Omental fat pad (tissue), 4 donors: ENCODE data around the gene AQP4. TPM values are rescaled to one million over a fixed set of nuclear protein-coding genes. Genes with fewer than 3 reads are reported as not detected.

Source experiments
- ATAC-seq: fragments of 150-250 bp; one replicate; pipeline ENCODE4 v1.9.1; 2016; ENCODE audit warnings: mild to moderate bottlenecking, moderate library complexity; ENCODE audit not compliant: low FRiP score
- DNase-seq: peaks from one replicate; pipeline ENCODE4 v3.0.0-alpha.2; 2019; ENCODE audit warnings: low spot score
- total RNA-seq, 4 donors: library from RNA; depleted of rRNA; stranded (reverse); fragments of >200 nt; gene quantifications; one replicate each; pipeline ENCODE4 v1.1.0, GENCODE V29; 2016
- TF ChIP-seq, protein P1 (sequence below), 3 donors: fragments of 450-650 bp; IDR thresholded peaks; one replicate each; pipeline ENCODE4 v1.5.1; 2016 to 2017; ENCODE audit warnings: antibody characterized with exemption in 3 of 3, mild to moderate bottlenecking in 3 of 3, moderate library complexity in 2 of 3

The AQP4 gene
- total RNA-seq, 4 donors from 2014 or later: not detected

DNA sequence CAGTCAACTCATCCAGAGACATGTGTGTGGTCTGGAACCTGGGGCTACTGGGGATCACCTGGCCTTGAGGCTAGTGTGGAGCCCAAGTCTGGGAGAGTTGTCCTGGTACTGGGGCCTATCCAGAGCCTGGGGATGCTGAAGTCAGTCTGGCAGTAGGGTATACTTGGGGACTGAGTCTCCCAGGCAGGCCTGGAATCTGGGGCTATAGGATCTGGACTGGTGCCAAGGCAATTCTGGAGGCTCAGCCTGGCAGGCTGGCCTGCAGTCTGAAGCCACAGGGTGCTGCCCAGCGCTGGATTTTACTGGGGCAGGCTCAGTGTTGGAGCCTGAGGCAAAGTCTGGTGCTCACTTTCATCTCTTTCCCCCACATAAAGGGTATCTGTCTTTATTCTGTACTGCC is 46.5 kb downstream of the AQP4 start:
- ATAC-seq (no peak), DNase-seq (no peak)
- TF ChIP-seq, protein P1, sequence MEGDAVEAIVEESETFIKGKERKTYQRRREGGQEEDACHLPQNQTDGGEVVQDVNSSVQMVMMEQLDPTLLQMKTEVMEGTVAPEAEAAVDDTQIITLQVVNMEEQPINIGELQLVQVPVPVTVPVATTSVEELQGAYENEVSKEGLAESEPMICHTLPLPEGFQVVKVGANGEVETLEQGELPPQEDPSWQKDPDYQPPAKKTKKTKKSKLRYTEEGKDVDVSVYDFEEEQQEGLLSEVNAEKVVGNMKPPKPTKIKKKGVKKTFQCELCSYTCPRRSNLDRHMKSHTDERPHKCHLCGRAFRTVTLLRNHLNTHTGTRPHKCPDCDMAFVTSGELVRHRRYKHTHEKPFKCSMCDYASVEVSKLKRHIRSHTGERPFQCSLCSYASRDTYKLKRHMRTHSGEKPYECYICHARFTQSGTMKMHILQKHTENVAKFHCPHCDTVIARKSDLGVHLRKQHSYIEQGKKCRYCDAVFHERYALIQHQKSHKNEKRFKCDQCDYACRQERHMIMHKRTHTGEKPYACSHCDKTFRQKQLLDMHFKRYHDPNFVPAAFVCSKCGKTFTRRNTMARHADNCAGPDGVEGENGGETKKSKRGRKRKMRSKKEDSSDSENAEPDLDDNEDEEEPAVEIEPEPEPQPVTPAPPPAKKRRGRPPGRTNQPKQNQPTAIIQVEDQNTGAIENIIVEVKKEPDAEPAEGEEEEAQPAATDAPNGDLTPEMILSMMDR (IDR thresholded peaks at IDR 0.05): no peak

DNA sequence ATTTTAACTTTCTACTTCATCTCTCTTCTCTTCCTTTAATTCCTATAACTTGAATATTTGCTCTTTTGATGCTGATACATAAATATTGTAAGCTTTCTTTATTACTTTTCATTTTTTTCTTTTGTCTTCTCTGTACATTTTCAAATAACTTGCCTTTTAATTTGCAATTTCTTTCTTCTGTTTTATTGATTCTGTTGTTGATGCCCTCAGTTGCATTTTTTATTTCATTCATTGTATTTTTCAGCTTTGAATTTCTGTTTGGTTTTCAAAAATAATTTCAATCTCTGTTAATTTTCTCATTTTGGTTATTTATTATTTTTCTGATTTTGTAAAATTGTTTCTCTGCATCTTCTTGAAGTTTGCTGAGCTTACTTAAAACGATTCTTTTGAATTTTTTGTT is 47.0 kb downstream of the AQP4 start:
- ATAC-seq (no peak), DNase-seq (no peak)
- TF ChIP-seq, protein P1 (IDR thresholded peaks at IDR 0.05): no peak

DNA sequence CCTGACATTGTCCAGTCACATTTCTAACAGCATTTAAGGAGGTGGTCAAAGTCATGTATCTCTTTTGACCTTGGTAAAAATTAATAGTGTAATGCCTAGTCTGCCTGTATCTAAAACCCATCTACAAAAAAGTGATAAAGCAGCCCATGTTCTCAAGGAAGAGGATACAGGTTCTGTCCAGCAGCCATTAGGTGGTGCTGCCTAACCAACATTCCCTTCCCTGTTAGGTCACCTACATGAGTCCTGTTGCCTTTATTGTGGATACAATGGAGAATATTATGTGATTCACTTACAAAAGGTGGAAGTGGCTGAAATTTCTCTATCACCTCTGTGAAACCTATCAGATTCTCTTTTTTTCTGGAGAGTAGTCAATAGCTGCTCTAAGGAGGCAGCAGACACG is 52.5 kb downstream of the AQP4 start:
- no peak for DNase-seq
- TF ChIP-seq, protein P1 (IDR thresholded peaks at IDR 0.05): peak in 1 of 3 donors; percentile 5
- ATAC-seq: no peak

DNA sequence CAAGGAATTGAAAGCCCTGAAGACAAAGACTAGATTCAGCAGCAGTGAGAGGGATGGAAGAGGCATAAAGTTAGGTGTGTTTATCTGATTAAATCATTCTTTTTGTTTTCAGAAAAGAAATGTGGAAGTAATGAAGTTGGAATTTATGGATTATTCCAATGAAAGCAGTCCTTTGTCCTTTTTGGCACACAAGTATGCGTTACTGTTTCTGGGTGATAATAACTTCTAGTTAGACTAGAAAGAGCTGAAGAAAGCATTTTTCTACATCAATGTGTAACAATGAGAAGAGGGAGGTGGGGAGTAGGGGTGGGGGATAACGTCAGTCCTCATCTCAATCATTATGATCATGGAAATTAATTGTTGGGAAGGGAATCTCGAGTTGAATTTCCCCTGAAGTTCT is 53.0 kb downstream of the AQP4 start:
- no peak for DNase-seq
- ATAC-seq: no peak
- TF ChIP-seq, protein P1 (IDR thresholded peaks at IDR 0.05): no peak

DNA sequence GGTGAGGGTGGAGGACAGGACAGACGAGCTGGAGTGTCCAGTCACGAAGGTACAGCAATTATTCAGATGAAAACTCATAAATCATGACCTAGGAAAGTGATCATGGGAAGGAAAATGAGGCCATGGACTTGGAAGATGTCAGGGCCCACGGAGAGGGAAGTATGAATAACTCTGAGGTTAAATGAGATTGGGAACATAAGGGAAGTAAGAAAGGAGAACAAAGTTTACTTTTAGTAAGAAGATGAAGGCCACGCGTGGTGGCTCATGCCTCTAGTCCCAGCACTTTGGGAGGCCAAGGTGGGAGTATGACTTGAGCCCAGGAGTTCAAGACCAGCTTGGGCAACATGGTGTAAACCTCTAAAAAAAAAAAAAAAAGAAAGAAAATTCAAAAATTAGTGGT is 56.2 kb downstream of the AQP4 start:
- DNase-seq (no peak), ATAC-seq (no peak)
- TF ChIP-seq, protein P1 (IDR thresholded peaks at IDR 0.05): no peak

DNA sequence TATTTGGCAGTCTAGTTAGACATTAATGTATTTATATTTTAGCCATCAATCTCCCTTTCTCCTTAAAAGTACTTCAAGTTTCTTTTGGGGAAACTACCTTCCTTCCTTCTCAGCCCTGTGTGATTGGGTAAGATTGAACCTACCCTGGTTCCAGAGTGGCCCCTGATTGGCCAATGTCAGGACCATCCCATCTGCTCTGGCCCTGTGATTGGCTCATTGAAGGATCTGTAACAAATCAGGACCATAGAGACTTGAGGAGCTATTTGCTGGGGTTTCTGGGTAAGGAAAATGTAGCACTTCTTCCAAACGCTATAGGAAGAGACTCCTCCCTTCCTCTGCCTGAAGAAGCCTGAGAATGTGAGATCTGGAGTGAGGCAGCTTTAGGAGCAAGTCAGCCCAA is 59.3 kb downstream of the AQP4 start:
- ATAC-seq (no peak), DNase-seq (no peak)
- TF ChIP-seq, protein P1 (IDR thresholded peaks at IDR 0.05): no peak

DNA sequence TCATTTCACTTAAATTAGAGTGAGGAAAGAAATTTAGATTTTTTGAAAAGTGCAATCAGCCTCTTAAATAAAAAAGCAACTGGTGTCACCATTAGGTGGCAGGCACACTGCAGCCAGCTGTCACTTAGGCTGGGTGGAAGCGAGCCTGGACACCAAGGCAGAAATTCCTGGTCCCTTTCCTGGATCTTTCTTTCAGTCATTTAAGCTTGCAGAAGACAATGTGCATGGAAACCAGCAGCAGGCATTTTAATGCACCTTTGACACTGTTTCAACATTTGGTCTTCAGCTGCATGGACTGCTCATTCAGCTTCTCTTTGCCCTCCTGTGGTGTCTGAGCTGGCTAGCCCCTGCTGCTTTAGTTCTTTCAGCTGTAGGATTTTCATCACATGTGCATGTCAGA is 61.0 kb downstream of the AQP4 start:
- TF ChIP-seq, protein P1 (IDR thresholded peaks at IDR 0.05): no peak
- DNase-seq (no peak), ATAC-seq (no peak)
